ENCODE measurements around the gene TTLL8. TPM values are rescaled to one million over a fixed set of nuclear protein-coding genes. Genes with fewer than 3 reads are reported as not detected.

TTLL8 gene
- polyA plus RNA-seq, 3 donors: not detected

GRCh38 chr22:50084614-50085021 lies 26.5 kb upstream of the TTLL8 start:
- no peak for DNase-seq (ENCODE audit: extremely low read depth in 1 of 11, low read depth in 9 of 11, low spot score in 4 of 11)

DNA sequence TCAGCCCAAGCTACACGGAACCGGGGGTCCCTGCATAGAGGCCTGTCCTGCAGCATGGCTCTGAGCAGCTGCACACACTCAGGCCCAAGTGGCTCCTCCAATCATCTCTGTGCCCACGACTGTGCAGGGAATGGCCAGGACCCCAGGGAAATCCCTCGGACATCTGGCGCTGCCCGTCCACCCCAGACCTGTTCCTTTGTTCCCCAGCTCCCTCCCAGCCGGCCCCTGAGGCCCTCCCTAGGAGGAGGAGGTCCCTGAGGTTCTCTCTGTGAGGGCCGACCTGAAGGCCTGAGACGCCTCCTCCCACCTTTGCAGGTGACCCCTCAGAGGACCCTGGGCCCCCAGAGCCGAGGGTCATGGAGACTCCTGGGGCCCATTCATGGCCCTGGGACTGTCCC lies 26.0 kb upstream of the TTLL8 start:
- no peak for DNase-seq (ENCODE audit: extremely low read depth in 1 of 11, low read depth in 9 of 11, low spot score in 4 of 11)

- DNase-seq (ENCODE audit: extremely low read depth in 1 of 11, low read depth in 9 of 11, low spot score in 4 of 11): no peak
Measured at GRCh38 chr22:50083462-50084079, 25.5 kb upstream of the TTLL8 start.

- no peak for DNase-seq (ENCODE audit: extremely low read depth in 1 of 11, low read depth in 9 of 11, low spot score in 4 of 11)
Measured at GRCh38 chr22:50082961-50083461, 24.9 kb upstream of the TTLL8 start.

GRCh38 chr22:50082197-50082715 lies 24.2 kb upstream of the TTLL8 start:
- no peak for DNase-seq (ENCODE audit: extremely low read depth in 1 of 11, low read depth in 9 of 11, low spot score in 4 of 11)

DNA sequence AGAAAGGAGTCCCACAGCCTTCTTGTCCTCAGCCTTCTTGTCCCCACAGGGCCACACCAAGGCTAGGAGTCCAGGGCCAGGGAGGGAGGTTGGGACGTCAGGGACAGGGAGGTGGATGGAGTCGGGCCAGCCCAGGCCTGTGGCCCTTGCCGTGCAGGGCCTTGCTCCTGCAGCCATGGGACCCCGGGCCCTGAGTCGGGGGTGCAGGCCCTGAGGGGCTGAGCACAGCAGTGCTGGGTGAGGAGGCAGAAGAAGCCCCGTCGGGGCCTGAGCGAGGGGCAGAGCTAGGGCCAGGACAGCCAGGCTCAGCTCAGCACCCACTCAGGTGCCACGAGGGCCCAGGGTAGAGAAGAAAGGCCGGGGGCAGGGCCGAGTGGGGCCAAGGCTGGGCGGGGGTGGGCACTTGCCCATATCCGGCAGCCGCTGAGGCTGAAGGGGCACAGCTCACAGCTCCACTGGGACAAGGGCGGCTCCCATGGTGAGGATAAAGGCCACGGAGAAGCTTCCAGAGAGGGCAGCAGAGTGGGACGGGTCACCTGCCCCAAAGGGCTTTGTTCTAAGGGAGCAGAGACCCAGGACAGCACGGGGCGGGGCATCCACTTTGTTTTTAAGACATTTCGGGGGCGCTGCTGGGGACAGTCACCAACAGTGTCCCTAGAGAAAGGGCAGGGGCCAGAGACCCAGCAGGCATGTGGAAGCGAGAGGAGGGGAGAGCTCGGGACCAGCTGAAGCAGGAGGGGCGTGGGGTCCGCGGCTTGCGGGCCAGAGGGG lies 23.5 kb upstream of the TTLL8 start:
- DNase-seq (ENCODE audit: extremely low read depth in 1 of 11, low read depth in 9 of 11, low spot score in 4 of 11): no peak

DNA sequence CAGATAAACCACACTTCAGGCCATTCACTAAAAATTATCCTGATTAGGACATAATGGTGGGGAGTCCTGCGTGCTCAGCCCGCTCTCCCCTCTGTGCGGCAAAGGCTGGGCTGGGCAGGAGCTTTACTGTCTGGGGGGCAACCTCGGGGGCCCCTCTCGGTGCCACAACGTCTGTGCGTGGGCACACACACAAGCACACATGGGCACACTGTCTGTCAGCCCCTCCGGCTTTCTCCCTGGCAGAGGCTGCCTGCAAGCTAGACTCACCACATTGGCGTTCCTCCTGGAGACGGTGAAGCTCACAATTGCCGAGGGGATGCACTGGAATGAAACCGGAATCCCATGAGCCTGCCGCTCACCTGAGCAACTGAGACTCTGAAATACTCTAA lies 22.0 kb upstream of the TTLL8 start:
- DNase-seq (ENCODE audit: extremely low read depth in 1 of 11, low read depth in 9 of 11, low spot score in 4 of 11): no peak

DNA sequence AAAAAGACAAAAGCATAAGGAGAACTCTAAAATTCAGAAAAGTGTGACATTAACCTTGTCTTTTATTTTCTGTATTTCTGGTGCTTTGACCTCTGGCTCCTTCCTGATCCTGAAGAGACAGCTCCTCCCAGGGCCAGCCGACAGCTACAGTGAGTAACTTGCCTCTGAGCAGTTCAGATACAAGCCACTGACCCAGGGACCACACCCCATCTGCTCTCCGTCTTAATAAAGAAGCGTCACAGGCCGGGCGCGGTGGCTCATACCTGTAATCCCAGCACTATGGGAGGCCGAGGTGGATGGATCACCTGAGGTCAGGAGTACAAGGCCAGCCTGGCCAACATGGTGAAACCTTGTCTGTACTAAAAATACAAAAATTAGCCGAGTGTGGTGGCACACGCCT lies 20.7 kb upstream of the TTLL8 start:
- DNase-seq (ENCODE audit: extremely low read depth in 1 of 11, low read depth in 9 of 11, low spot score in 4 of 11): no peak

DNA sequence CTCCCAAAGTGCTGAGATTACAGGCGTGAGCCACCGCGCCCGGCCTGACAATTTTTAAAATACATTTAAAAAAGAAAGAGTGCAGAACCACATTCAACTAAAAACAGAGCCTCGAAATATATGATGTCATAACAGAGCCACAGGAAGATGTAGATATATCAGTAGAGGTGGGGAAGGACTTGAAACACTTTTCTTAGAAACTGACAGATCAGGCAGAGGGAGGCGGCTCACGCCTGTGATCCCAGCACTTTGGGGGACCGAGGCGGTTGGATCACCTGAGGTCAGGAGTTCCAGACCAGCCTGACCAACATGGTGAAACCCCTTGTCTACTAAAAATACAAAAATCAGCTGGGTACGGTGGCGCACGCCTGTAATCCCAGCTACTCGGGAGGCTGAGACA lies 20.1 kb upstream of the TTLL8 start:
- DNase-seq (ENCODE audit: extremely low read depth in 1 of 11, low read depth in 9 of 11, low spot score in 4 of 11): no peak

- DNase-seq (ENCODE audit: extremely low read depth in 1 of 11, low read depth in 9 of 11, low spot score in 4 of 11): no peak
Measured at GRCh38 chr22:50076646-50077535, 18.8 kb upstream of the TTLL8 start.

DNA sequence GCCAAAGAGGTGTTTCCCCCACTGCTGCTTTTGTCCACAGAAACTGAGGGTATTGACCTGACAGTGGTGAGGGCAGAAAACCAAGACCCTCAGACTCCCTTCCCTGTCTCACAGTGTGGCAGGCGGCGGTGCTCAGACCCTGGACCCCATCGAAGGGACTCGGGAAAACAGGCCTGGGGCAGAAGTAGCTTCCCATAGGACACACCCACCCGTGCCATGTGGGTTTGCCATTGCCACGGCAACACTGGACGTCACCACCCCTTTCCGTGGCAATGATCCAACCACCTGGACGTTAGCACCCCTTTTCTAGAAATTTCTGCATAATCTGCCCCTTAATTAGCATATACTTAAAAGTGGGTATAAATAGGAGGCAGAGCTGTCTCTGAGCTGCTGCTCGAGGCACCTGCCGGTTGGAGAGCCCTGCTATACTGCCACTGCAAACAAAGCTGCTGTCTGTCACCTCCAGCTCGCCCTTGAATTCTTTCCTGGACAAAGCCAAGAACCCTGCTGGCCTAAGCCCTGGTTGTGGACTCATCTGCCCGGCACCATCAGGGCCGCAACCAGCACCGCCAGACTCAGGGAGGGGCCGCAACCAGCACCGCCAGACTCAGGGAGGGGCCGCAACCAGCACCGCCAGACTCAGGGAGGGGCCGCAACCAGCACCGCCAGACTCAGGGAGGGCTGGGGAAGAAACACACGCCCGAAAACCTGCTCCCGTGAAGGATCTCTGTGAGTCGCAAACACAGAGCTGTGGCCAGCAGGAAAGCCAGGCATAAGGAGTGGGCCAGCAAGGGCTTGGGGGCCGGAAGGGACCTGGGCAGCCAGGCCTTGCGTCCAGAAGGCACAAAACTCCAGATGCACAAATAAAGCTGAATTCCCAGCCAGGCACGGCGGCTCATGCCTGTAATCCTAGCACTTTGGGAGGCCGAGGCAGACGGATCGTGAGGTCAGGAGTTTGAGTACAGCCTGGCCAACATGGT lies 16.7 kb upstream of the TTLL8 start:
- DNase-seq (ENCODE audit: extremely low read depth in 1 of 11, low read depth in 9 of 11, low spot score in 4 of 11): no peak

GRCh38 chr22:50074056-50074455 lies 16.0 kb upstream of the TTLL8 start:
- no peak for DNase-seq (ENCODE audit: extremely low read depth in 1 of 11, low read depth in 9 of 11, low spot score in 4 of 11)

- DNase-seq (ENCODE audit: extremely low read depth in 1 of 11, low read depth in 9 of 11, low spot score in 4 of 11): no peak
Measured at GRCh38 chr22:50072714-50073538, 14.8 kb upstream of the TTLL8 start.

- DNase-seq (ENCODE audit: extremely low read depth in 1 of 11, low read depth in 9 of 11, low spot score in 4 of 11): no peak
Measured at GRCh38 chr22:50072167-50072555, 14.1 kb upstream of the TTLL8 start.

DNA sequence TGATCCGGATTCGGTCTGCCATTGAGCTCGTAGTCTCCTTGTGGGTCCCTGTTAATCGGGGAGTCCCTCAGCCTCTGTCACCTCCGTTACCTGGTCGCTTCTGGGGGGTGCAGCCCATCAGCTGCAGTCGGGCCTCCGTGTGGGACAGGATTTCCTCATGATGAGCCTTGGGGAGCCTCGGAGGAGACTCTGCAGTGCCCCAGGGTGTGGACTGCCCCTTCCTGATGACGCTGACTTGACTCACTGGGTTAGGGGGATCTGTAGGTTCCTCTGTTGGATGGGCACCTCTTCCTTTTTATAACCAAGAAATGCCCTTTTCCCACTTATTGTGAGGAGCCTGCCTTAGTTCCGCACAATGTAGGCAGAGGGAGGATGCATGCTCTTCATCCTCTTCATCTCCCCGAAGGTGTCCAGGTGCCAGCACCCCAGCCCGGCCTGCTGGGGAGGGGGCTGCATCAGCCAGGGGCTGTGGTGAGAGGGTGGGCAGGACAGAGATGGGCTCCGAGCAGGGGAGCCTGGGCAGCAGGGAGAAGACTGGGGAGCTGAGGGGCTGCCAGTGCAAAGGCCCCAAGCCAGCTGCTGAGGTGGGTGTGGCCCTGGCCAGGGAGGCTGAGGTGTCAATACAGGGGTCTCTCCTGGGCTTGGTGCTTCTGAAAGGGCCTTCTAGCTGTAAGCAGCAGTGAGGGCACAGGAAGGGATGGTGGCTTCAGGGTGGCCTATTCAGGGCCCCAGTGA lies 13.5 kb upstream of the TTLL8 start:
- DNase-seq (ENCODE audit: extremely low read depth in 1 of 11, low read depth in 9 of 11, low spot score in 4 of 11): no peak

- no peak for DNase-seq (ENCODE audit: extremely low read depth in 1 of 11, low read depth in 9 of 11, low spot score in 4 of 11)
Measured at GRCh38 chr22:50070366-50070765, 12.3 kb upstream of the TTLL8 start.

DNA sequence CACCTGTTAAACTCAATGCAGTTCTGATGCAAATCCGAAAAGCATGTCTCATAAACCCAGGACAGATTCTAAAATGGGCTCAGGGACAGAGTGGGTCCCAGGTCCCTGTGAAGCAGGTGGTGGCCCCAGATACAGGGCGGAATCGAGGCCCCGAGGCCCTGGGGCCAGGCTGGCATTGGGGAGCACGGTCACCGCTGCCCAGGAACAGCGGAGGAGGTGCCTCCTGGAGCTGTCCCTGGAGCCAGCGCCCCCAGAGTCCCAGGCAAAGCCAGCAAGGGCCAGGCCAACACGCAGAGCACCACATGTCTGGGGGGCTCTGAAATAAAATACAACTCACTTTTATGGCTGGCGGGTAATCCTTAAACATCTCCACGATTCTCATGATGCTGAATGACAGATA lies 10.0 kb upstream of the TTLL8 start:
- DNase-seq (ENCODE audit: extremely low read depth in 1 of 11, low read depth in 9 of 11, low spot score in 4 of 11): no peak
